HG02973 (cell line): ENCODE data around the gene TNFRSF1A.

Source experiments
- ATAC-seq: cut with Tn5 transposase; IDR thresholded peaks from one replicate; pipeline ENCODE4 v1.9.1; 2021; ENCODE audit warnings: moderate library complexity; ENCODE audit not compliant: unreplicated experiment

The TNFRSF1A gene

GRCh38 chr12:6374786-6375160, 32.9 kb upstream of the TNFRSF1A start:
- no peak for ATAC-seq

GRCh38 chr12:6374028-6374785, 32.3 kb upstream of the TNFRSF1A start:
- no peak for ATAC-seq

- ATAC-seq = no peak
Observed at GRCh38 chr12:6373022-6373787, 31.3 kb upstream of the TNFRSF1A start.

GRCh38 chr12:6372403-6373003, 30.6 kb upstream of the TNFRSF1A start:
- no peak for ATAC-seq

- no peak for ATAC-seq
Observed at GRCh38 chr12:6370994-6371754, 29.3 kb upstream of the TNFRSF1A start.

GRCh38 chr12:6370576-6370935, 28.7 kb upstream of the TNFRSF1A start:
- no peak for ATAC-seq

GRCh38 chr12:6369916-6370575, 28.2 kb upstream of the TNFRSF1A start:
- no peak for ATAC-seq

GRCh38 chr12:6368906-6369525, 27.1 kb upstream of the TNFRSF1A start:
- no peak for ATAC-seq

GRCh38 chr12:6367969-6368892, 26.4 kb upstream of the TNFRSF1A start:
- ATAC-seq = no peak

GRCh38 chr12:6367065-6367968, 25.4 kb upstream of the TNFRSF1A start:
- ATAC-seq = peak; percentile 57

GRCh38 chr12:6364044-6364374, 22.1 kb upstream of the TNFRSF1A start:
- no peak for ATAC-seq

GRCh38 chr12:6363330-6364043, 21.6 kb upstream of the TNFRSF1A start:
- no peak for ATAC-seq

- ATAC-seq = no peak
Observed at GRCh38 chr12:6363010-6363329, 21.1 kb upstream of the TNFRSF1A start.

GRCh38 chr12:6362403-6362802, 20.5 kb upstream of the TNFRSF1A start:
- no peak for ATAC-seq

GRCh38 chr12:6361834-6362233, 20.0 kb upstream of the TNFRSF1A start:
- no peak for ATAC-seq

GRCh38 chr12:6360578-6361490, 19.0 kb upstream of the TNFRSF1A start:
- no peak for ATAC-seq

- ATAC-seq = no peak
Observed at GRCh38 chr12:6360080-6360571, 18.2 kb upstream of the TNFRSF1A start.
